HG03196 (cell line): ENCODE data around the gene PPM1B.
"Not testable (repeated sequence)": the region's sequence is repeated elsewhere in the genome, so short reads cannot be mapped to it uniquely, and the experiment has no call there.

ENCODE experiments used
- ATAC-seq: cut with Tn5 transposase; IDR thresholded peaks from one replicate; pipeline ENCODE4 v1.9.1; 2021; ENCODE audit not compliant: unreplicated experiment

The PPM1B gene

GRCh38 chr2:44246840-44247369 lies 78.2 kb downstream of the PPM1B start:
- no peak for ATAC-seq

GRCh38 chr2:44247924-44248323 lies 79.2 kb downstream of the PPM1B start:
- ATAC-seq = no peak

- not testable (repeated sequence) for ATAC-seq
Measured at GRCh38 chr2:44249269-44249668, 80.6 kb downstream of the PPM1B start.

GRCh38 chr2:44250376-44250775 lies 81.7 kb downstream of the PPM1B start:
- peak; percentile 58 for ATAC-seq

GRCh38 chr2:44254023-44254422 lies 85.3 kb downstream of the PPM1B start:
- no peak for ATAC-seq

GRCh38 chr2:44255704-44256103 lies 87.0 kb downstream of the PPM1B start:
- ATAC-seq = not testable (repeated sequence)

- not testable (repeated sequence) for ATAC-seq
Measured at GRCh38 chr2:44257802-44258201, 89.1 kb downstream of the PPM1B start.

- no peak for ATAC-seq
Measured at GRCh38 chr2:44267269-44267795, 98.7 kb downstream of the PPM1B start.

- ATAC-seq = no peak
Measured at GRCh38 chr2:44267796-44268648, 99.3 kb downstream of the PPM1B start.

- ATAC-seq = no peak
Measured at GRCh38 chr2:44269831-44270230, 101.2 kb downstream of the PPM1B start.

GRCh38 chr2:44271296-44271695 lies 102.6 kb downstream of the PPM1B start:
- ATAC-seq = no peak

- no peak for ATAC-seq
Measured at GRCh38 chr2:44273076-44273475, 104.4 kb downstream of the PPM1B start.

- no peak for ATAC-seq
Measured at GRCh38 chr2:44273596-44273995, 104.9 kb downstream of the PPM1B start.

- no peak for ATAC-seq
Measured at GRCh38 chr2:44275927-44276303, 107.2 kb downstream of the PPM1B start.

- no peak for ATAC-seq
Measured at GRCh38 chr2:44277541-44277940, 108.9 kb downstream of the PPM1B start.

- ATAC-seq = no peak
Measured at GRCh38 chr2:44280869-44281268, 112.2 kb downstream of the PPM1B start.
